A673 (cell line): Measurements from ENCODE around the gene FDXR. TPM values are rescaled to one million over a fixed set of nuclear protein-coding genes. Genes with fewer than 3 reads are reported as not detected.

Experiments used
- BruUV-seq: library from RNA; stranded (reverse); fragments of 400-500 nt; replicated peaks from 2 replicates; lab custom pipeline; 2021; lab: Mats Ljungman, UMichigan
- CTCF ChIA-PET: fragments of 300-600 bp; sonication (Branson Sonifier 250); formaldehyde crosslinking; loops from one replicate; lab custom pipeline; 2022; ENCODE audit warnings: antibody characterized with exemption; lab: Charles Lee
- POLR2A ChIA-PET: fragments of 300-600 bp; sonication (Branson Sonifier 250); formaldehyde crosslinking; loops from one replicate; lab custom pipeline; 2022; ENCODE audit warnings: antibody characterized with exemption; ENCODE audit not compliant: low non-redundant PET; lab: Charles Lee
- DNase-seq: peaks from one replicate; pipeline ENCODE4 v3.0.0-alpha.2; 2015; ENCODE audit warnings: low spot score
- H3K27ac ChIP-seq: fragments of 200-600 bp; sonication (generic); 2 replicates; pipeline ENCODE4 v1.5.1; 2016; ENCODE audit warnings: mixed run types, low read depth, mild to moderate bottlenecking, mixed read lengths, antibody characterized with exemption, low read length; ENCODE audit not compliant: poor library complexity, severe bottlenecking
- H3K27me3 ChIP-seq: fragments of 200-600 bp; sonication (generic); replicated peaks from 2 replicates; pipeline ENCODE4 v1.6.1; 2017; ENCODE audit warnings: mixed run types, low read depth, mild to moderate bottlenecking, mixed read lengths, antibody characterized with exemption, low read length; ENCODE audit not compliant: insufficient read depth, poor library complexity
- H3K36me3 ChIP-seq: fragments of 200-600 bp; sonication (generic); 2 replicates; pipeline ENCODE4 v1.6.1; 2016; ENCODE audit warnings: mixed run types, mild to moderate bottlenecking, mixed read lengths, antibody characterized with exemption, low read length; ENCODE audit not compliant: insufficient read depth, poor library complexity, severe bottlenecking
- H3K4me1 ChIP-seq: fragments of 200-600 bp; sonication (generic); 2 replicates; pipeline ENCODE4 v1.6.1; 2017; ENCODE audit warnings: mixed run types, mild to moderate bottlenecking, mixed read lengths, antibody characterized with exemption, low read length; ENCODE audit not compliant: insufficient read depth, poor library complexity, severe bottlenecking
- H3K4me3 ChIP-seq: fragments of 200-600 bp; sonication (generic); 2 replicates; pipeline ENCODE4 v1.5.1; 2016; ENCODE audit warnings: low read depth, mixed run types, mild to moderate bottlenecking, mixed read lengths, low read length; ENCODE audit not compliant: poor library complexity, severe bottlenecking
- H3K9me3 ChIP-seq: fragments of 200-600 bp; sonication (generic); 2 replicates; pipeline ENCODE4 v1.6.1; 2016; ENCODE audit warnings: mixed run types, low read depth, mild to moderate bottlenecking, mixed read lengths, antibody characterized with exemption, low read length; ENCODE audit not compliant: poor library complexity, severe bottlenecking
- CTCF ChIP-seq: fragments of 300-800, 200-600 bp; sonication (generic); conservative IDR thresholded peaks from 2 replicates; pipeline ENCODE4 v1.5.1; 2017; ENCODE audit warnings: low read depth, mild to moderate bottlenecking, antibody characterized with exemption, low read length, moderate library complexity, mixed read lengths
- EZH2 ChIP-seq: fragments of 200-600 bp; sonication (generic); IDR thresholded peaks from 2 replicates; pipeline ENCODE4 v1.6.1; 2017; ENCODE audit warnings: borderline replicate concordance, low read depth, mild to moderate bottlenecking, mixed read lengths, antibody characterized with exemption, low read length; ENCODE audit not compliant: poor library complexity, severe bottlenecking
- intact Hi-C: fragments of 100-400 bp; cut with micrococcal nuclease; formaldehyde crosslinking; loops from one replicate; pipeline ENCODE4 v1.10.0; 2022; ENCODE audit not compliant: unreplicated experiment
- total RNA-seq: library from RNA; stranded (reverse); gene quantifications from 2 replicates; pipeline ENCODE4 v1.2.3, GENCODE V29; 2021

FDXR gene
- total RNA-seq, 1 experiment from 2014 or later, result 17.8 TPM

GRCh38 chr17:74846621-74847020 is 26.2 kb downstream of the FDXR start:
- Histone ChIP-seq H3K27ac (no peak overlapping the region), H3K4me1 (peaks cover 13% of the 10 kb centered on the region), H3K27me3 (no peaks in the 10 kb centered on the region), H3K4me3 (no peak overlapping the region), H3K9me3 (no peaks in the 10 kb centered on the region), H3K36me3 (no peaks in the 10 kb centered on the region)
- POLR2A ChIA-PET, result no interaction called here
- intact Hi-C loops, result no loop called here
- DNase-seq, result no peak
- CTCF ChIA-PET, result no interaction called here
- BruUV-seq, result no TSS peak
- TF ChIP-seq CTCF (no peak), EZH2 (no peak)

DNA sequence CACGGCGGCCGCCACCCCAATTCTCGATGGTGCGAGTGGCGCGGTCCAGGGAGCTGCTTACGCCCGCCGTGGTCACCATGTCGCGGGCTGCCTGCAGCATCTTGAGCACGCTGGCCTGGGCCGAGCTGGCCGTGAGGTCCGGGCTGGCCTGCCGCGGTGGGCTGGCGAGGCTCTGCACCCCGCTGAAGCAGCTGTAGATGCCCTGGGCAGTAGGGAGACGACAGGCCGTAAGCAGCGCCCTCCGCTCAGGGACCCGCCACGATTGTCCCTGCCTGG is 29.5 kb downstream of the FDXR start:
- Histone ChIP-seq H3K4me3 (peak overlapping the region; percentile 51), H3K27ac (no peak overlapping the region), H3K4me1 (peaks cover 27% of the 10 kb centered on the region), H3K9me3 (no peaks in the 10 kb centered on the region), H3K36me3 (no peaks in the 10 kb centered on the region), H3K27me3 (no peaks in the 10 kb centered on the region)
- BruUV-seq, result no TSS peak
- CTCF ChIA-PET, result interaction anchor here (0.6 to 1.2 kb wide), 4 partner anchors 14 to 67 kb away, joined by 3 to 10 read pairs (median 6); partner anchors contain the start of gene NAT9
- intact Hi-C loops, result no loop called here
- TF ChIP-seq EZH2 (no peak), CTCF (no peak)
- no peak for DNase-seq
- POLR2A ChIA-PET, result interaction anchor here (0.6 kb wide), 1 partner anchor 189 kb away, joined by 4 read pairs; no protein-coding TSS in a partner anchor

DNA sequence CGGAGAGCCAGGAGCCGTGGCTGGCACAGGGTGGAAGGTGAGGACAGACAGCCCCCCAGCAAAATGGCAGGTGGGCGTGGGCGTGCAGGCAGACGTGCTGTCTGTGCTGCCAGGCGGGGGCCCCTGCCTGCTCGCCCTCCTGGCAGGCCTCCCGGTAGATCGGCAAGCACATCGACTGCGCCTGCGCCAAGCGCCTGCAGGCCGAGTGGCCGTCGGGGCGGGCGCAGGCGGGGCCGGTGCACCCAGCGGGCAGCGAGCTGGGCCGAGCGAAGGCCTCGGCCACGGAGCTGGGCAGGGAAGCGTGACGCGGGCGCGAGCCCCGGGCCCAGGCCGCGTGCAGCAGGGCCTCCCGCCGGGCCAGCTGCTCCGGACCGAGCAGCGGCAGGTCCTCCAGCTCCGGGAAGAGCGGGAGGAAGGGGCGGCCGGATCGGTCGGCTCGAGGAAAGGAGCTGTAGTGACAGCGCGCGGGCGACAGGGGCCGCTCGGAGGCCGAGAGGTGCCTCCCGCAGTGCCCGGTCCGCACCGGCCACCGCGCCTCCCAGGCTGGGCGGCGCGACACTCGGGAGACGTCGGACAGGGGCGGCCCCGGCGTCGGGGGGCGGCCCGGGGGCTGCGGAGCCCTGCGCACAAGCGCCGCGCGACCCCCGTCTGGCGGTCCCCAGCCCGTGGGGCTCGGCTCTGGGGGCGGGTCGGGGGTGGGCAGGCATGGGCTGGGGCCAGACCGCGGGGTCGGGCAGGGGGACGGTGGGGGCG is 30.0 kb downstream of the FDXR start:
- Histone ChIP-seq H3K4me3 (peak overlapping the region; percentile 51), H3K27me3 (no peaks in the 10 kb centered on the region), H3K36me3 (no peaks in the 10 kb centered on the region), H3K27ac (peak overlapping the region; percentile 29), H3K9me3 (no peaks in the 10 kb centered on the region), H3K4me1 (peaks cover 33% of the 10 kb centered on the region)
- peak; percentile 43 for TF ChIP-seq CTCF
- TF ChIP-seq EZH2, result no peak
- POLR2A ChIA-PET, result interaction anchor here (0.7 kb wide), 1 partner anchor 26 kb away, joined by 3 read pairs; no protein-coding TSS in a partner anchor
- peak; percentile 72 for DNase-seq
- CTCF ChIA-PET, result interaction anchor here (0.6 to 1.2 kb wide), 5 partner anchors 13 to 119 kb away, joined by 3 to 10 read pairs (median 5); partner anchors contain the start of gene NAT9
- intact Hi-C loops, result no loop called here
- no TSS peak for BruUV-seq
